NB4 (cell line): ENCODE results near the gene ZNF439.
A peak's percentile ranks its signal among the peaks of the same experiment; 100 is the strongest.
"Not testable (repeated sequence)": the region's sequence is repeated elsewhere in the genome, so short reads cannot be mapped to it uniquely, and the experiment has no call there.

ENCODE experiments used
- DNase-seq: peaks from one replicate; pipeline ENCODE4 v3.0.0; 2010; ENCODE audit warnings: low read depth
- H3K4me3 ChIP-seq: one replicate; pipeline ENCODE4 v1.5.1; 2011; ENCODE audit warnings: mild to moderate bottlenecking, low read depth, low read length, moderate library complexity
- CTCF ChIP-seq: IDR thresholded peaks from one replicate; pipeline ENCODE4 v1.5.1; 2012; ENCODE audit warnings: low read depth, low read length
- MAX ChIP-seq: IDR thresholded peaks from 2 replicates; pipeline ENCODE4 v1.6.1; 2011; ENCODE audit warnings: low read depth, low read length
- MYC ChIP-seq: IDR thresholded peaks from 2 replicates; pipeline ENCODE4 v1.6.1; 2011; ENCODE audit warnings: low read depth, low read length
- POLR2A ChIP-seq: IDR thresholded peaks from 2 replicates; pipeline ENCODE4 v1.6.1; 2011; ENCODE audit warnings: mild to moderate bottlenecking; ENCODE audit not compliant: insufficient read length; ENCODE audit errors: extremely low read depth

ZNF439 gene

GRCh38 chr19:11848200-11848593 is 329 bp upstream of the ZNF439 start:
- H3K4me3 ChIP-seq = peak overlapping the region; percentile 83
- TF ChIP-seq MYC (peak; percentile 45; the same call in 1 of the 2 replicates), CTCF (no peak)
- DNase-seq = no peak

GRCh38 chr19:11850289-11850688 is 1.8 kb downstream of the ZNF439 start:
- DNase-seq = not testable (repeated sequence)
- peak overlapping the region; percentile 46 for H3K4me3 ChIP-seq

GRCh38 chr19:11853358-11853757 is 4.8 kb downstream of the ZNF439 start:
- DNase-seq = no peak
- TF ChIP-seq MAX = no peak
- no peak for TF ChIP-seq MYC
- TF ChIP-seq CTCF = no peak
- TF ChIP-seq POLR2A = no peak
- H3K4me3 ChIP-seq = no peak overlapping the region

- TF ChIP-seq POLR2A = no peak
- no peak for TF ChIP-seq MAX
- no peak for DNase-seq
- no peak overlapping the region for H3K4me3 ChIP-seq
Measured at GRCh38 chr19:11856596-11857250, 8.2 kb downstream of the ZNF439 start.

- TF ChIP-seq MAX (no peak), CTCF (no peak), POLR2A (no peak), MYC (no peak)
- no peak overlapping the region for H3K4me3 ChIP-seq
- no peak for DNase-seq
Measured at GRCh38 chr19:11860721-11861120, 12.2 kb downstream of the ZNF439 start.

- TF ChIP-seq POLR2A = no peak
- TF ChIP-seq MAX = no peak
- TF ChIP-seq CTCF = no peak
- TF ChIP-seq MYC = no peak
- no peak overlapping the region for H3K4me3 ChIP-seq
- DNase-seq = no peak
Measured at GRCh38 chr19:11861301-11861700, 12.8 kb downstream of the ZNF439 start.

- DNase-seq, H3K4me3 ChIP-seq: not testable (repeated sequence)
Measured at GRCh38 chr19:11867766-11868165, 19.2 kb downstream of the ZNF439 start.

GRCh38 chr19:11868188-11868587 is 19.7 kb downstream of the ZNF439 start:
- H3K4me3 ChIP-seq = no peak overlapping the region

More at GRCh38 chr19:11868188-11868587, 19.7 kb downstream of the ZNF439 start:
- TF ChIP-seq POLR2A (no peak), MYC (no peak), CTCF (no peak), MAX (no peak)
- no peak for DNase-seq
